ENCODE data around the gene TLCD3B. TPM values are rescaled to one million over a fixed set of nuclear protein-coding genes. Genes with fewer than 3 reads are reported as not detected.

TLCD3B gene
- total RNA-seq, 1 experiment from 2014 or later, result 20.9 TPM

DNA sequence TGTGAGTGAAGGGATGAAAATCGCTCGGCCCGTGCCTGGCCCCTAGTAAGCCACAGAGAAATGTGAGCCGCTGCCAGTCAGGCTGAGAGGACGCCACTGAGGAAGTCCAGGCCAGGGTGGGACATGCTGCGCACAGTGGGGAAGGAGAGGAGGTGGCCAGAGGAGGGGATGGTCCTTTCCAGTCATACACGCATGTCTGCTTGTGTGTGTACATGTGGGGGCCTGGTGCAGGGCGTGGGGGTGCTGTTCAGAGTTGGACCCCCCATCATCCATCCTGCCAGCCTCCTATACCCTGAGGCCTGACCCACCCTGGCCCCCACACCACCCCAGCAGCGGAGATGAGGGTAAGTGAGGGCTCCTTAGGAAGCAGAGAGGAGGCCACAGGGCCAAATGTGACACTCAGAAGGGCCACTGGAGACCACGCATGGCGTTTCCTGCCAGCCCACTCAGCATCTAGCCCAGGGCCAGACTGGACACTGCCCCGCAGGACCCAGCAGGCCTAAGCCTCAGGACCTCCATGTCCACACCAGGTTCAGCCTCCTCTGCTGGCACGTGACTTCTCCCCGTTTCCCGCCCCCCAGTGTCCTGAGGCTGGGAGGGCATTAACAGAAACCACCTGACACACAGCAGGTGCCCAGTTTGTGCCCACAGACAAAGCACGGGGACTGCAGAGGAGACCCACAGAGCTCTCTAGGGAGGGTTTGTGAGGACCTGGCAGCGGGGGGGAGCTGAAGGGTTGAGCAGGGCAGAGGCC lies 27.2 kb downstream of the TLCD3B start:
- no peaks in the 10 kb centered on the region for H3K9me3 ChIP-seq (ENCODE audit: control insufficient read depth, low read depth, low read length)
- no peak overlapping the region for H3K18ac ChIP-seq (ENCODE audit: insufficient read length, low read depth, low read length)
- peaks cover 5% of the 10 kb centered on the region for H3K23me2 ChIP-seq (ENCODE audit: insufficient read length, low read depth, low read length, poor library complexity, severe bottlenecking)
- Mint-ChIP-seq H3K4me3 (peak overlapping the region in 1 of 2 experiments; percentile 17; a peak in 2 of 5 replicates), H3K27ac (peak overlapping the region in 1 of 3 experiments; percentile 63; a peak in 2 of 7 replicates), H3K36me3 (ENCODE audit: insufficient read depth in 1 of 3, low read depth in 3 of 3) (peaks cover 20 to 38% (median 24%) of the 10 kb centered on the region in 3 experiments), H3K4me1 (peaks cover 0 to 19% of the 10 kb centered on the region in 2 experiments; a peak in 2 of 4 replicates), H3K27me3 (ENCODE audit: low read depth) (peaks cover 9% of the 10 kb centered on the region), H3K9me3 (no peaks in the 10 kb centered on the region; a peak in 1 of 5 replicates)
- no peak overlapping the region for H3K23ac ChIP-seq (ENCODE audit: insufficient read length, low read depth, low read length)
- H3K9ac ChIP-seq (ENCODE audit: extremely low read depth, insufficient read length, low read length), result no peak overlapping the region
- H2AK5ac ChIP-seq (ENCODE audit: insufficient read length, low read length), result no peak overlapping the region
- no peak overlapping the region; the same call in 1 of the 2 replicates for H3K14ac ChIP-seq (ENCODE audit: insufficient read depth, low read length)
- H3K27me3 ChIP-seq (ENCODE audit: insufficient read depth, low read length), result no peaks in the 10 kb centered on the region
- no peaks in the 10 kb centered on the region for H3K79me2 ChIP-seq (ENCODE audit: insufficient read depth, low read length)
- H4K5ac ChIP-seq (ENCODE audit: insufficient read length, low read depth, low read length), result no peak overlapping the region
- H3K79me1 ChIP-seq (ENCODE audit: insufficient read depth, low read depth, low read length, poor library complexity, severe bottlenecking), result no peaks in the 10 kb centered on the region
- no peak overlapping the region for H3K56ac ChIP-seq (ENCODE audit: insufficient read length, low read depth, low read length)
- H4K8ac ChIP-seq (replicated peaks; ENCODE audit: insufficient read length, low read depth, low read length), result no peak overlapping the region
- no CpG with 5 or more reads among the region's 17 CpGs for WGBS (ENCODE audit: extremely low coverage, insufficient read length, low lambda C conversion rate)
- H2BK120ac ChIP-seq (ENCODE audit: low read depth, low read length, poor library complexity, severe bottlenecking), result no peak overlapping the region
- no peak overlapping the region for H3T11ph ChIP-seq (ENCODE audit: low read length)
- no peaks in the 10 kb centered on the region for H4K20me1 ChIP-seq (ENCODE audit: control insufficient read depth, insufficient read depth, insufficient read length)
- no peak overlapping the region for H2AFZ ChIP-seq (ENCODE audit: low read length)
- H2BK12ac ChIP-seq (ENCODE audit: insufficient read length, low read depth, low read length), result no peak overlapping the region
- no peak overlapping the region for H3K4me2 ChIP-seq (ENCODE audit: insufficient read depth, insufficient read length, low read length)
- H2BK5ac ChIP-seq (ENCODE audit: insufficient read length, low read length), result no peak overlapping the region
- no peak overlapping the region for H3K27ac ChIP-seq (ENCODE audit: insufficient read length, low read depth, low read length)
- no peak overlapping the region for H2BK20ac ChIP-seq (ENCODE audit: low read depth, low read length, poor library complexity, severe bottlenecking)
- H3K4ac ChIP-seq (ENCODE audit: low read depth, low read length), result no peak overlapping the region
- H4K91ac ChIP-seq (ENCODE audit: insufficient read length, low read depth, low read length), result no peak overlapping the region
- TF ChIP-seq CTCF (conservative IDR thresholded peaks at IDR 0.05), result no peak
- H3K4me1 ChIP-seq (ENCODE audit: insufficient read depth, low read length), result 0 out of 2 replicates have a peak, but pooled peaks cover 2% of the 10 kb centered on the region
- DNase-seq, result no peak
- no peak overlapping the region for H2BK15ac ChIP-seq (ENCODE audit: low read depth, low read length)

Data from H9 (cell line).